CD4-positive, alpha-beta T cell treated with Interleukin-15 for 4 hours (primary cell): ENCODE results near the gene HNRNPA1.
"Not testable (repeated sequence)": the region's sequence is repeated elsewhere in the genome, so short reads cannot be mapped to it uniquely, and the experiment has no call there.

Experiments used
- DNase-seq: peaks from one replicate; pipeline ENCODE4 v3.0.0-alpha.2; 2020; ENCODE audit warnings: low spot score

HNRNPA1 gene

GRCh38 chr12:54280468-54281260, at the start of gene HNRNPA1:
TSS of gene HNRNPA1 (plus strand) at chr12:54280726. CDS start at chr12:54280808, 82 bp downstream.
- peak; percentile 99 for DNase-seq

DNA sequence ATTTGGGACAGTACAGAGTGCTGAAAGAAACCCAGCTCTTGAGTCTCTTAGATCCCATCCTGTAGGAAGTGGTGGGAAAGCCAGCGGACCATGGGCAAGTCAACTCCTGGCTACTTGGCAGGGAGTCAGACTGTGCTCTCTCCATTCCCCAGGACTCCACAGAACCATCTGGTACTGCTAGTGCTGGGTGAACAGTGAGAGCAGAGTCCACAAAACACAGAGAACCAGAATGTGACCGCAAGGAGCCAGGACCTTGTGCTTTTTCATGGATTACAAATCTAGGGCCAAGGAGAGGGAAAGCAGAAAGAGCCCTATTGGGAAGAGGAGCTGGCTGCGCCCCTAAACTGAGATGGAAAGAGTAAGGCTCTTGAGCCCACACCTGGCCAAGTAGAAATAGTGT, 49.3 kb upstream of the HNRNPA1 start:
- DNase-seq = not testable (repeated sequence)

DNA sequence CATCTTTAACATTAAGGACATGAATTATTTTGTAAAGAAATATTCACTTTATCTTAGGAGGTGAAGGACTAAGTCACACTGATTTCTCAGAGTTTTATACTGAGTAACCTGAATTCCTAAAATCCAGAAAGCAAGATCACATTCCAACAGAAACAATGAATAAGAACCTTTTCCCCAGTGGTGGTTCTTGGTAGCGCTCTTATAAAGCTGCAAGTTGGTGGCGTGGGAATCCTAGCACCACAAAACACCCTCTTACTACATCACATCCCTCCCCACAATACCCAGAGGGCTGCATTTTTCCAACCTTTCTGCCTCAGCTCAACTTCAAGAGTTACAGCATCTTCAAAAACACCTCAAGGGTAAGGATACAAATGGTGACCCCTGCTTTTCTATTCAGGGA, 47.7 kb upstream of the HNRNPA1 start:
- DNase-seq = no peak

- no peak for DNase-seq
These were observed 42.0 kb upstream of the HNRNPA1 start for GRCh38 chr12:54238531-54238930.

DNA sequence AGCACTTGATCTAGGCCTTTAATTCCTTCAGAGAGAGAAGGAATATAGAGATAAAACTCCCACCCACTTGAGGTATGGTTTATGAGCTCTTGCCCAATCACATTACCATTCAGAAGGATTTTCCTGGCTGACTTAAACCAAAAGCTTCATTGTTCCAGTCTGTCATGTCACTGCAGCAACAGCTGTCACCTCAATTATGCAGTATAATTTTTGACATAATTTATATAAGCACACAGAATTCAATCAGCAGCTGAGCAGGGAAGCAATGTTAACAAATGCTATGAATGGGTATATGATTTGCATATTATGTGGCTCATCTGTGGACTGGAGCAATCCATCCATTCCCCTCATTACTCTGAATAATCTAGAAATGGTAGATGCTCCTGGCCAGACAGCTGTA, 40.9 kb upstream of the HNRNPA1 start:
- DNase-seq = no peak

- DNase-seq = no peak
These were observed 40.4 kb upstream of the HNRNPA1 start for GRCh38 chr12:54240129-54240528.

GRCh38 chr12:54240971-54241588, 39.4 kb upstream of the HNRNPA1 start:
- DNase-seq = no peak

DNA sequence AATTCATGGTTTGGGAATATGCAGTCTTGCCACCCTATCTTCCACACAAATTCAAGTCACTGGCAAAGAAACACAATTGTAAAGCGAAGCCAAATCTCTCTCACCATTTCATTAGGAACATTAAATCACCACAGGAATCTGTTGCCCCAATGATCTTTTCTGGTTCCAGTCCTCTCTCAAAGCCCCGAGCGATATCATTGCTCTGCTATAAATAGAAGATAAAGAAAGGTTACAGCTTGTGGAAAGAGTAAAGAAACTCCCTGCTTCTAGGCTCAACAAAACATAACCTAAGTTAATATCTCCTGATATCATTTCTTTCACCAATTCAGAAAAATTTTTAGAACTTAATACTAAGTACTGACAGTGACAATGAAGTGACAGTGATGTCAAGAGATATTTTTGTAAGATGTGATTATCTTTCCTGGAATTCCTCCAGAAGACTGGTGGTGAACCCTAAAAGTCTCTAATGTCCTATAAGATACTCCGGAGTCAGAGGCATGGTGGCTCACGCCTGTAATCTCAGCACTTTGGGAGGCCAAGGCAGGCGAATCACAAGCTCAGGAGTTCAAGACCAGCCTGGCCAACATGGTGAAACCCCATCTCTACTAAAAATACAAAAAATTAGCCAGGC, 34.4 kb upstream of the HNRNPA1 start:
- DNase-seq = no peak

GRCh38 chr12:54249489-54249888, 31.0 kb upstream of the HNRNPA1 start:
- DNase-seq = no peak

GRCh38 chr12:54251667-54252284, 28.8 kb upstream of the HNRNPA1 start:
- peak; percentile 61 for DNase-seq

DNA sequence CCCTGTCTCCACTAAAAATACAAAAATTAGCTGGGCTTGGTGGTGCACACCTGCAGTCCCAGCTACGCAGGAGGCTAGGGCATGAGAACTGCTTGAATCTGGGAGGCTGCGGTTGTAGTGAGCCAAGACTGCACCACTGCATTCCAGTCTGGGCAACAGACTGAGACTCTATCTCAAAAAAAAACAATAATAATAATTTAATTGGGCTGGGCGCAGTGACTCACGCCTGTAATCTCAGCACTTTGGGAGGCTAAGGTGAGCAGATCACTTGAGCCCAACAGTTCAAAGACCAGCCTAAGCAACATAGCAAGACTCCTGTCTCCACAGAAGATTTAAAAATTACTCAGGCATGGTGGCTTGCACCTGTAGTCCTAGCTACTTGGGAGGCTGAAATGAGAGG, 27.3 kb upstream of the HNRNPA1 start:
- no peak for DNase-seq

DNA sequence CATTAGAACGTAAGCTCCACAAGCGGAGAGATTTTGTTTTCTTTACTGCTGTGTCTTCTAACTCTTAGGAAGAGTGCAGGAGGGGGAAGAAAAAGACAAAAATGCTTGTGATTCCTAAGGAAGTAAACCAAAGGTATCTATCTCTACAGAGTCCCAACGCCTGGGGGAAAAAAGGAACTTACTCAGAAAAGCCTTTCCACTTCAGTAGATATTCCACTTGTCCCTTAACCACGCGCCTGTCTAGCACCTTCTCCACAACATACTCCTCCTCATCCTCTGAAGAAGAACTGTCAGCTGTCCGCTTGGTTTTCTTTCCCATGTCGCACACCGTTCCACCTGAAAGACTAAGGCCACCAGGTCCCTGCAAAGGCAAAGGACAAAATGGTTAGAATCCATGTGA, 23.2 kb upstream of the HNRNPA1 start:
- DNase-seq = no peak

GRCh38 chr12:54258201-54258681, 22.3 kb upstream of the HNRNPA1 start:
- DNase-seq = no peak

GRCh38 chr12:54259194-54260011, 21.1 kb upstream of the HNRNPA1 start:
- DNase-seq = peak; percentile 28

DNA sequence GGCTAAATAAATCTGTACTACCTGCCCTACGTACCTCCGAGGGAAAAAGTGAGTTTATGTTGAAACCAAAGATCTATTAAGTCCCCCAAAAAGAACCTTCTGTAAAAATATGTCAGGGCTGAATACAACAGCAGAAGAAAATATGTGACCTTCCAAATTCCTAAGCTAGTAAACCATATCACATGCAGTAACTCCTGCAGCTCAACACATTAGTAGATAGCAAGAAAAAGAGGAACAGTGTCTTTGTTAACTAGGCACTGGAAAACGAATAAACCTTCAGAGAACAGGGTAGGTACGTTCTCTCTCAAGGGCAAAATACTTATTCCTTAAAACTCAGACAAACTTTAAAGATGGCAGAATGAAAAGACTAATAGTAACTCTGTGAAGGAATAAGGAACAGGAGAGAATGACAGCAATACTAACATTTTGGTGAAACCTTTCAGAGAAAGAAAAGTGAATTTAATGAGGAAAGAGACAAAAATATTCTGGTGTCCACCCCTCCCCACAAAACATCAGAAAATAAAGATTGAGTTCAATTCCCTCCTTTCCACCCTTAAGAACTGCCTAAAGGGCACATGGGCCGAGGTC, 18.6 kb upstream of the HNRNPA1 start:
- no peak for DNase-seq

- DNase-seq = no peak
These were observed 18.1 kb upstream of the HNRNPA1 start for GRCh38 chr12:54262403-54262925.

DNA sequence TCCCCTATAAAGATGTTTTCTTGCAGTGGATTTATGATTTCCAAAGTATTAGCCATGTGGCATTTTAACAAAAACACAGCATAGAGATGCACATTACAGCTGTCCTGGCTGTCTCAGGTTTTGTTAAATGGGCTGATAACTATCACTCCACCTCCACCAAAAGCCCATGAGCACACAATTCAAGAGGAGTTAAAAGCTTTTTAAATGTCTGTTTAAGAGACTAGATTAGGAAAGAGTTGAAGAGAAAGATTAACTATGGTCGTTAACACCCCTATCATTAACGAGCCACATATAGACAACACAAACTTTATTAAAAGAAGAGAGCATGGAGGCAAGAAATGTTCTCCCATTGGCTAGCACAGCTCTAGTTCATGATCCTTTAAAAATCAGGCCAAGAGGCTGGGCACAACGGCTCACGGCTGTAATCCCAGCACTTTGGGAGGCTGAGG, 15.1 kb upstream of the HNRNPA1 start:
- no peak for DNase-seq

DNA sequence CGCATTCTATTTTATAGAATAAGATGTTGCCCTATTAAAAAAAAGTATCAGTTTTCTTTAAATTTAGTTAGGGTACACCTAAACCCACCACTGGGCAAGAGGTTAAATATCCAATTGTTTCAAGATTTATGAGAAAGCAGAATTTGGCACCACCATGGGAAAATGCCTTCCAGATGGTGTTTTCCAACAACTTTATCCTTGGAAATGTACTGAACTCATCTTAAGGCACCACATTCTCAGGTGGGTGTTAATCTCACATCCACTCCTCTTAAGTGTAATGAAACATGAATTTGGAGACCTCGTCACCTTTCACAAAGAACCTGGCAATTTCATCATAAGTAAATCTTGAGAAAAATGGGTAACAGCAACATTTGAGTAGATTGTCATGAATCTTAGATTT, 13.7 kb upstream of the HNRNPA1 start:
- DNase-seq = no peak

DNA sequence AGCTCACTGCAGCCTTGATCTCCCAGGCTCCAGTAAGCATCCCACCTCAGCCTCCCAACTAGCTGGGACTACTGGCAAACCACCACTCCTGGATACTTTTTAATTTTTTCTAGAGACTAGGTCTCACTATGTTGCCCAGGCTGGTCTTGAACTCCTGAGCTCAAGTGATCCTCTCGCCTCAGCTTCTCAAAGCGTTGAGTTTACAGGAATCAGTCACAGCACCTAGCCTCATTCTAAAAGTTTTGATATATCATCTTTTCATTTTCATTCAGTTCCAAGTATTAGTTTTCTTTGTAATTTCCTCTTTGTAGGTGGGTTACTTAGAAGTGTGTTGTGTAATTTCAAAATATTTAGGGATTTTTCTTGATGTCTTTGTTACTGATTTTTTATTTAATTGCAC, 10.2 kb upstream of the HNRNPA1 start:
- no peak for DNase-seq

DNA sequence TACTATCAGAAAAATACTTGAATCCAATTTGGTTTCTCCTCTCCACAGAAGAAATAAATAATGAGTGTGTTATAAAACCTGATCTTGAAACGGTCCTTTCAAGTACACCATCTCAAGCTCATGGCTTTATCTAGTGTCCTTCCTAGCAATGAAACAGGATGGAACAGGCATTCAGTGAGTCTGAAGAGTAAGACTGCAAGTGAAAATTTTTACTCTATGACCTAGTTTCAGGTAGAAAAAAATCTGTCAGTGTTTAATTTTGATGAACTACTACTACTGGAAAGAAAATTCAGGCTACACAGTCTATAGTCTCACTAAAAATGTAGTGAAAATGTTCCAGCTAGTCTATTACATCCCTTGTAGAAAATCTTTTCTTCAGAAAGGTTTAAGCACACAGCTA, 8.3 kb upstream of the HNRNPA1 start:
- DNase-seq = no peak

- DNase-seq = no peak
These were observed 6.5 kb upstream of the HNRNPA1 start for GRCh38 chr12:54273981-54274380.
